ENCODE results near the gene OVOL1. TPM values are rescaled to one million over a fixed set of nuclear protein-coding genes. Genes with fewer than 3 reads are reported as not detected.

The OVOL1 gene
- total and polyA plus RNA-seq, 2 of the 8 experiments (the other 6 are each of a cell fraction or from before 2014, with no cell fraction given), result 2.6 to 3.4 TPM

GRCh38 chr11:65817835-65818680 lies 31.2 kb downstream of the OVOL1 start (continued):
- TF ChIP-seq RAD21 (IDR thresholded peaks at IDR 0.05 in 1 of 2, conservative IDR thresholded peaks at IDR 0.05 in 1 of 2; ENCODE audit: low read depth in 2 of 2, low read length in 2 of 2), result peak; percentile 91 to 95
- no peak for TF ChIP-seq POLR2A (IDR thresholded peaks at IDR 0.05; ENCODE audit: control extremely low read depth in 1 of 2, low read depth in 2 of 2, low read length in 2 of 2)
- 0 out of 2 replicates have a peak, but pooled peaks have one; percentile 28 for TF ChIP-seq PHF8 (conservative IDR thresholded peaks at IDR 0.05; ENCODE audit: low read depth, low read length)
- peak in 1 of 2 experiments; percentile 28; a peak in 1 of 3 replicates for TF ChIP-seq EP300 (IDR thresholded peaks at IDR 0.05; ENCODE audit: borderline replicate concordance in 1 of 2, low read depth in 2 of 2, low read length in 2 of 2)
- no peak; the same call in 1 of the 2 replicates for TF ChIP-seq EGR1 (IDR thresholded peaks at IDR 0.05; ENCODE audit: borderline replicate concordance, low read depth, low read length)
- TF ChIP-seq HDAC2 (IDR thresholded peaks at IDR 0.05; ENCODE audit: borderline replicate concordance in 1 of 2, low read depth in 2 of 2, low read length in 2 of 2), result peak in 1 of 2 experiments; percentile 97; a peak in 1 of 4 replicates
- TF ChIP-seq ZNF274 (IDR thresholded peaks at IDR 0.05; ENCODE audit: borderline replicate concordance, extremely low read depth, low read length), result no peak
- no peak for TF ChIP-seq HDAC6 (IDR thresholded peaks at IDR 0.05; ENCODE audit: low read depth, low read length)
- no peak; the same call in 1 of the 2 replicates for TF ChIP-seq TBP (IDR thresholded peaks at IDR 0.05; ENCODE audit: low read depth, low read length)
- no peak for TF ChIP-seq EZH2 (IDR thresholded peaks at IDR 0.05; ENCODE audit: low read depth, low read length, severe bottlenecking)
- no peak for TF ChIP-seq POLR2AphosphoS5 (IDR thresholded peaks at IDR 0.05; ENCODE audit: low read depth, low read length)
- TF ChIP-seq RXRA (IDR thresholded peaks at IDR 0.05; ENCODE audit: insufficient read depth, low read depth, low read length), result no peak
- no peak for TF ChIP-seq JUN (IDR thresholded peaks at IDR 0.05; ENCODE audit: low read depth, low read length)
- no peak for TF ChIP-seq MAFK (IDR thresholded peaks at IDR 0.05; ENCODE audit: low read depth, low read length)
- peak; percentile 85 for TF ChIP-seq TAF7 (optimal IDR thresholded peaks at IDR 0.05; ENCODE audit: borderline replicate concordance, low read depth, low read length)
- TF ChIP-seq TCF12 (IDR thresholded peaks at IDR 0.05; ENCODE audit: low read depth, low read length), result peak; percentile 75; the same call in 1 of the 2 replicates
- TF ChIP-seq E2F6 (IDR thresholded peaks at IDR 0.05), result no peak
- TF ChIP-seq TAF1 (IDR thresholded peaks at IDR 0.05; ENCODE audit: low read depth, low read length), result no peak
- TF ChIP-seq SP2 (IDR thresholded peaks at IDR 0.05; ENCODE audit: low read length), result no peak
- no peak for TF ChIP-seq BCL11A (IDR thresholded peaks at IDR 0.05; ENCODE audit: low read depth in 2 of 2, low read length in 2 of 2)
- 0 out of 2 replicates have a peak, but pooled peaks have one; percentile 55 for TF ChIP-seq ATF3 (IDR thresholded peaks at IDR 0.05; ENCODE audit: insufficient read depth, low read depth, low read length)
- TF ChIP-seq CREB1 (IDR thresholded peaks at IDR 0.05), result peak; percentile 76
